ENCODE data around the gene ATXN1.

- no peak for TF ChIP-seq EZH2phosphoT487 (IDR thresholded peaks at IDR 0.05; ENCODE audit: insufficient read depth, low read depth)
- TF ChIP-seq EZH2 (IDR thresholded peaks at IDR 0.05; ENCODE audit: insufficient read depth, poor library complexity, severe bottlenecking) = no peak
Measured at GRCh38 chr6:16654701-16655100, 106.6 kb downstream of the ATXN1 start.

All from GM23248 (cell line).